IMR-90 (cell line): ENCODE results near the gene PCA3. TPM values are rescaled to one million over a fixed set of nuclear protein-coding genes. Genes with fewer than 3 reads are reported as not detected.

ENCODE experiments used
- ATAC-seq: fragments of 200-7000 bp; cut with Tn5 transposase; 2 replicates; pipeline ENCODE4 v1.9.1; 2020; ENCODE audit warnings: low read depth, mild to moderate bottlenecking, moderate library complexity
- BruUV-seq: library from RNA; stranded (reverse); fragments of 400-500 nt; replicated peaks from 2 replicates; lab custom pipeline; 2021; lab: Mats Ljungman, UMichigan
- CTCF ChIA-PET: fragments of 300-600 bp; formaldehyde crosslinking; extraction: SDS; loops from one replicate; lab custom pipeline; 2021; ENCODE audit warnings: antibody characterized with exemption; lab: Yijun Ruan, JAX
- POLR2A ChIA-PET: fragments of 300-600 bp; sonication (Branson Sonifier 250); formaldehyde crosslinking; loops from one replicate; lab custom pipeline; 2022; ENCODE audit warnings: antibody characterized with exemption; ENCODE audit not compliant: unreplicated experiment; lab: Charles Lee
- DNase-seq: peaks from one replicate; pipeline ENCODE4 v3.0.0; 2013
- H2AFZ ChIP-seq: replicated peaks from 2 replicates; pipeline ENCODE3; 2013; ENCODE audit warnings: low read length, mild to moderate bottlenecking; ENCODE audit not compliant: poor library complexity
- H2AK5ac ChIP-seq: 2 replicates; pipeline ENCODE4 v1.6.1; 2013; ENCODE audit warnings: low read depth, low read length, inconsistent platforms
- H2AK9ac ChIP-seq: replicated peaks from 2 replicates; pipeline ENCODE3; 2013; ENCODE audit warnings: mild to moderate bottlenecking, low read depth, low read length, moderate library complexity; ENCODE audit not compliant: poor library complexity
- H2BK120ac ChIP-seq: 2 replicates; pipeline ENCODE4 v1.6.1; 2013; ENCODE audit warnings: low read depth, low read length, inconsistent platforms
- H2BK15ac ChIP-seq: 3 replicates; pipeline ENCODE4 v1.6.1; 2013; ENCODE audit warnings: low read depth, low read length, inconsistent platforms
- H2BK20ac ChIP-seq: 2 replicates; pipeline ENCODE4 v1.6.1; 2013; ENCODE audit warnings: low read depth, mild to moderate bottlenecking, inconsistent platforms, low read length, moderate library complexity
- H2BK5ac ChIP-seq: 2 replicates; pipeline ENCODE4 v1.6.1; 2013; ENCODE audit warnings: mild to moderate bottlenecking, low read depth, low read length, inconsistent platforms; ENCODE audit not compliant: poor library complexity, severe bottlenecking
- H3K14ac ChIP-seq: replicated peaks from 2 replicates; pipeline ENCODE4 v1.6.1; 2013; ENCODE audit warnings: low read depth, low read length, inconsistent platforms
- H3K18ac ChIP-seq: 2 replicates; pipeline ENCODE4 v1.6.1; 2013; ENCODE audit warnings: low read depth, low read length, control low read depth
- H3K23ac ChIP-seq: 2 replicates; pipeline ENCODE4 v1.6.1; 2013; ENCODE audit warnings: low read depth, low read length, inconsistent platforms
- H3K27ac ChIP-seq: 2 replicates; pipeline ENCODE4 v1.5.1; 2013; ENCODE audit warnings: mild to moderate bottlenecking, control low read depth, low read length; ENCODE audit not compliant: insufficient read depth
- H3K27me3 ChIP-seq: 2 replicates; pipeline ENCODE4 v1.6.1; 2013; ENCODE audit warnings: low read length; ENCODE audit not compliant: control insufficient read depth, insufficient read depth
- H3K36me3 ChIP-seq: 2 replicates; pipeline ENCODE4 v1.6.1; 2013; ENCODE audit warnings: low read length, mixed read lengths; ENCODE audit not compliant: control insufficient read depth, insufficient read depth
- H3K4ac ChIP-seq: 2 replicates; pipeline ENCODE4 v1.6.1; 2013; ENCODE audit warnings: low read depth, low read length, inconsistent platforms
- H3K4me1 ChIP-seq: 2 replicates; pipeline ENCODE4 v1.6.1; 2013; ENCODE audit warnings: low read length, mixed read lengths; ENCODE audit not compliant: control insufficient read depth, insufficient read depth
- H3K4me2 ChIP-seq: 2 replicates; pipeline ENCODE4 v1.6.1; 2013; ENCODE audit warnings: low read depth, mild to moderate bottlenecking, control low read depth, low read length, moderate library complexity
- H3K4me3 ChIP-seq: 2 replicates; pipeline ENCODE4 v1.5.1; 2013; ENCODE audit warnings: low read depth, mild to moderate bottlenecking, control low read depth, low read length, moderate library complexity; ENCODE audit not compliant: insufficient read depth
- H3K56ac ChIP-seq: 2 replicates; pipeline ENCODE4 v1.6.1; 2013; ENCODE audit warnings: low read length, inconsistent platforms; ENCODE audit not compliant: insufficient read depth; ENCODE audit errors: extremely low read depth
- H3K79me1 ChIP-seq, 2 experiments: 2 replicates each; pipeline ENCODE4 v1.6.1; 2013; ENCODE audit warnings: low read length in 2 of 2, inconsistent platforms in 1 of 2, low read depth in 1 of 2
- H3K9ac ChIP-seq: 2 replicates; pipeline ENCODE4 v1.6.1; 2013; ENCODE audit warnings: low read depth, low read length, control low read depth
- H3K9me1 ChIP-seq: 2 replicates; pipeline ENCODE4 v1.6.1; 2013; ENCODE audit warnings: low read length, inconsistent platforms; ENCODE audit not compliant: insufficient read depth
- H3K9me3 ChIP-seq: 2 replicates; pipeline ENCODE4 v1.6.1; 2013; ENCODE audit warnings: low read length; ENCODE audit not compliant: control insufficient read depth, insufficient read depth
- H4K20me1 ChIP-seq: 2 replicates; pipeline ENCODE4 v1.6.1; 2013; ENCODE audit warnings: low read length, inconsistent platforms; ENCODE audit not compliant: insufficient read depth
- H4K5ac ChIP-seq: 2 replicates; pipeline ENCODE4 v1.6.1; 2013; ENCODE audit warnings: mild to moderate bottlenecking, low read depth, low read length, control low read depth
- H4K8ac ChIP-seq, 2 experiments: 2 replicates each; pipeline ENCODE4 v1.6.1; 2013; ENCODE audit warnings: low read depth in 2 of 2, low read length in 2 of 2, control low read depth in 1 of 2, inconsistent platforms in 1 of 2
- H4K91ac ChIP-seq: 2 replicates; pipeline ENCODE4 v1.6.1; 2013; ENCODE audit warnings: low read depth, low read length, inconsistent platforms; ENCODE audit not compliant: insufficient read depth
- BHLHE40 ChIP-seq: fragments of 150-350 bp; IDR thresholded peaks from 2 replicates; pipeline ENCODE4 v1.6.1; 2016; ENCODE audit warnings: mild to moderate bottlenecking, low read depth, low read length
- CEBPB ChIP-seq: IDR thresholded peaks from 2 replicates; pipeline ENCODE4 v1.6.1; 2012; ENCODE audit warnings: low read depth, low read length, improper control_type of control experiment
- CTCF ChIP-seq: conservative IDR thresholded peaks from 2 replicates; pipeline ENCODE4 v1.5.1; 2012; ENCODE audit warnings: mild to moderate bottlenecking, low read depth, low read length, improper control_type of control experiment
- FOS ChIP-seq: fragments of 150-350 bp; IDR thresholded peaks from 2 replicates; pipeline ENCODE4 v1.6.1; 2016; ENCODE audit warnings: low read depth, low read length
- MAZ ChIP-seq: IDR thresholded peaks from 2 replicates; pipeline ENCODE4 v1.6.1; 2012; ENCODE audit warnings: low read depth, mild to moderate bottlenecking, low read length, improper control_type of control experiment, moderate library complexity, borderline replicate concordance
- NFE2L2 ChIP-seq: fragments of 150-350 bp; IDR thresholded peaks from 2 replicates; pipeline ENCODE4 v1.6.1; 2016; ENCODE audit warnings: low read depth, mild to moderate bottlenecking, low read length
- RAD21 ChIP-seq: IDR thresholded peaks from 2 replicates; pipeline ENCODE4 v1.6.1; 2012; ENCODE audit warnings: low read length, improper control_type of control experiment
- USF2 ChIP-seq: fragments of 150-350 bp; IDR thresholded peaks from 2 replicates; pipeline ENCODE4 v1.6.1; 2017; ENCODE audit warnings: mild to moderate bottlenecking, antibody characterized with exemption, low read length, low read depth
- whole genome bisulfite sequencing, 2 experiments: methylation state at CpG; one replicate each; pipeline versions ENCODE4 v1.1.5 to v1.1.7; 2013; ENCODE audit warnings: missing lambda C conversion rate in 2 of 2; ENCODE audit not compliant: insufficient read length in 1 of 2; ENCODE audit errors: extremely low coverage in 2 of 2; 5-methylcytosine and 5-hydroxymethylcytosine counted together
- dilution Hi-C: fragments of 300-500 bp; cut with HindIII; formaldehyde crosslinking; loops from one replicate; pipeline ENCODE4 v1.14.3; 2018; ENCODE audit warnings: low sequenced_read_pairs; ENCODE audit not compliant: unreplicated experiment
- in situ Hi-C: fragments of 300-500 bp; cut with MboI; formaldehyde crosslinking; loops from 3 replicates; pipeline ENCODE4 v1.14.3; 2019; ENCODE audit warnings: low sequenced_read_pairs, inconsistent platforms, mixed read lengths
- intact Hi-C: fragments of 100-400 bp; cut with micrococcal nuclease; formaldehyde crosslinking; loops from 2 replicates; pipeline ENCODE4 v1.10.0; 2022
- polyA plus RNA-seq, 3 experiments: library from polyadenylated mRNA; depleted of rRNA; stranded (reverse); fragments of >200 nt; gene quantifications; 2 replicates each; pipeline ENCODE4 v1.2.3, GENCODE V29; 2012; ENCODE audit warnings: low replicate concordance in 1 of 3
- total RNA-seq: library from RNA; depleted of rRNA; stranded (reverse); fragments of >200 nt; gene quantifications from 2 replicates; pipeline ENCODE4 v1.2.3, GENCODE V29; 2012

PCA3 gene
- total and polyA plus RNA-seq, 2 of the 4 experiments (the other 2 are of a cell fraction), result not detected

- WGBS, 2 experiments, result 31% methylated on average over 6 of the region's 6 CpGs; no CpG with 5 or more reads in 1 of the 2 experiments
- CTCF ChIA-PET, result interaction anchor here (1.1 to 1.3 kb wide), 6 partner anchors 8 to 395 kb away, joined by 3 to 5 read pairs (median 3); partner anchors contain the start of gene PCA3
- Histone ChIP-seq H2AFZ (no peak overlapping the region), H2BK5ac (no peak overlapping the region), H3K4me2 (no peak overlapping the region), H3K4ac (no peak overlapping the region), H3K23ac (no peak overlapping the region), H3K36me3 (no peaks in the 10 kb centered on the region), H4K91ac (no peak overlapping the region), H3K9ac (no peak overlapping the region), H2AK9ac (no peak overlapping the region), H4K5ac (no peak overlapping the region), H3K27ac (no peak overlapping the region), H2AK5ac (no peak overlapping the region), H3K4me3 (no peak overlapping the region), H2BK20ac (no peak overlapping the region), H3K4me1 (no peaks in the 10 kb centered on the region), H3K56ac (no peak overlapping the region), H3K27me3 (peaks cover 5% of the 10 kb centered on the region), H3K79me1 (no peaks in the 10 kb centered on the region), H2BK120ac (no peak overlapping the region), H2BK15ac (no peak overlapping the region), H3K9me1 (no peaks in the 10 kb centered on the region), H4K8ac (no peak overlapping the region), H3K18ac (no peak overlapping the region), H4K20me1 (no peaks in the 10 kb centered on the region), H3K14ac (no peak overlapping the region), H3K9me3 (no peaks in the 10 kb centered on the region)
- in situ Hi-C loops, result no loop called here
- TF ChIP-seq NFE2L2, result no peak
- TF ChIP-seq FOS, result no peak
- TF ChIP-seq CTCF, result peak; percentile 43; the same call in 1 of the 2 replicates
- no peak for TF ChIP-seq USF2
- no peak for TF ChIP-seq BHLHE40
- peak; percentile 38; the same call in 1 of the 2 replicates for TF ChIP-seq CEBPB
- TF ChIP-seq MAZ, result no peak
- TF ChIP-seq RAD21, result peak; percentile 44
- no TSS peak for BruUV-seq
- POLR2A ChIA-PET, result no interaction called here
- dilution Hi-C loops, result no loop called here
- ATAC-seq (peak; percentile 75), DNase-seq (peak; percentile 41)
- intact Hi-C loops, result no loop called here
Measured at GRCh38 chr9:76756268-76756640, 8.0 kb upstream of the PCA3 start.
